ENCODE results near the gene DNAJC15.
"Not testable (repeated sequence)": the region's sequence is repeated elsewhere in the genome, so short reads cannot be mapped to it uniquely, and the experiment has no call there.

DNAJC15 gene

GRCh38 chr13:43046259-43046658, 22.9 kb downstream of the DNAJC15 start:
- no peak overlapping the region for H3K4me3 Mint-ChIP-seq
- H3K27ac Mint-ChIP-seq = no peak overlapping the region
- H3K36me3 Mint-ChIP-seq (ENCODE audit: low read depth) = peaks cover 40% of the 10 kb centered on the region
- H3K9me3 Mint-ChIP-seq = no peaks in the 10 kb centered on the region
- DNase-seq = no peak
- no peaks in the 10 kb centered on the region for H3K27me3 Mint-ChIP-seq
- peaks cover 63% of the 10 kb centered on the region for H3K4me1 Mint-ChIP-seq (ENCODE audit: low read depth)

- Mint-ChIP-seq H3K36me3 (ENCODE audit: low read depth) (peaks cover 16% of the 10 kb centered on the region), H3K27me3 (no peaks in the 10 kb centered on the region), H3K4me3 (no peak overlapping the region), H3K27ac (no peak overlapping the region), H3K4me1 (ENCODE audit: low read depth) (peaks cover 31% of the 10 kb centered on the region), H3K9me3 (no peaks in the 10 kb centered on the region)
- DNase-seq = no peak
Observed at GRCh38 chr13:43054803-43055802, 31.7 kb downstream of the DNAJC15 start.

- H3K27me3 Mint-ChIP-seq = no peaks in the 10 kb centered on the region
- H3K9me3 Mint-ChIP-seq = no peaks in the 10 kb centered on the region
- DNase-seq = no peak
- peaks cover 51% of the 10 kb centered on the region for H3K4me1 Mint-ChIP-seq (ENCODE audit: low read depth)
- no peak overlapping the region for H3K4me3 Mint-ChIP-seq
- peaks cover 15% of the 10 kb centered on the region for H3K36me3 Mint-ChIP-seq (ENCODE audit: low read depth)
- H3K27ac Mint-ChIP-seq = peak overlapping the region; percentile 79
Observed at GRCh38 chr13:43057653-43058317, 34.4 kb downstream of the DNAJC15 start.

- H3K4me3 Mint-ChIP-seq = no peak overlapping the region
Observed at GRCh38 chr13:43058318-43058674, 34.9 kb downstream of the DNAJC15 start.

GRCh38 chr13:43058831-43059230, 35.4 kb downstream of the DNAJC15 start:
- Mint-ChIP-seq H3K4me3 (no peak overlapping the region), H3K4me1 (ENCODE audit: low read depth) (peaks cover 55% of the 10 kb centered on the region), H3K27ac (peak overlapping the region; percentile 79), H3K27me3 (no peaks in the 10 kb centered on the region), H3K9me3 (no peaks in the 10 kb centered on the region), H3K36me3 (ENCODE audit: low read depth) (peaks cover 13% of the 10 kb centered on the region)
- no peak for DNase-seq

More at GRCh38 chr13:43058318-43058674, 34.9 kb downstream of the DNAJC15 start:
- Mint-ChIP-seq H3K9me3 (no peaks in the 10 kb centered on the region), H3K36me3 (ENCODE audit: low read depth) (peaks cover 13% of the 10 kb centered on the region), H3K4me1 (ENCODE audit: low read depth) (peaks cover 51% of the 10 kb centered on the region), H3K27ac (peak overlapping the region; percentile 79), H3K27me3 (no peaks in the 10 kb centered on the region)
- DNase-seq = no peak

- not testable (repeated sequence) for H3K9me3 Mint-ChIP-seq, H3K4me3 Mint-ChIP-seq, DNase-seq, H3K27ac Mint-ChIP-seq, H3K27me3 Mint-ChIP-seq
- H3K4me1 Mint-ChIP-seq (ENCODE audit: low read depth) = peaks cover 59% of the 10 kb centered on the region
- H3K36me3 Mint-ChIP-seq (ENCODE audit: low read depth) = peaks cover 16% of the 10 kb centered on the region
Observed at GRCh38 chr13:43059779-43060178, 36.4 kb downstream of the DNAJC15 start.

- not testable (repeated sequence) for H3K27me3 Mint-ChIP-seq, DNase-seq, H3K27ac Mint-ChIP-seq, H3K9me3 Mint-ChIP-seq, H3K4me3 Mint-ChIP-seq
- H3K36me3 Mint-ChIP-seq (ENCODE audit: low read depth) = peaks cover 18% of the 10 kb centered on the region
- peaks cover 61% of the 10 kb centered on the region for H3K4me1 Mint-ChIP-seq (ENCODE audit: low read depth)
Observed at GRCh38 chr13:43060806-43061205, 37.4 kb downstream of the DNAJC15 start.

- Mint-ChIP-seq H3K27me3 (no peaks in the 10 kb centered on the region), H3K4me1 (ENCODE audit: low read depth) (peaks cover 58% of the 10 kb centered on the region), H3K9me3 (no peaks in the 10 kb centered on the region), H3K27ac (peak overlapping the region; percentile 85), H3K36me3 (ENCODE audit: low read depth) (peaks cover 26% of the 10 kb centered on the region), H3K4me3 (no peak overlapping the region)
- no peak for DNase-seq
Observed at GRCh38 chr13:43061496-43062280, 38.3 kb downstream of the DNAJC15 start.

GRCh38 chr13:43071824-43072223, 48.4 kb downstream of the DNAJC15 start:
- H3K27ac Mint-ChIP-seq = no peak overlapping the region
- peaks cover 41% of the 10 kb centered on the region for H3K4me1 Mint-ChIP-seq (ENCODE audit: low read depth)
- H3K27me3 Mint-ChIP-seq = no peaks in the 10 kb centered on the region
- H3K36me3 Mint-ChIP-seq (ENCODE audit: low read depth) = peaks cover 56% of the 10 kb centered on the region
- no peak overlapping the region for H3K4me3 Mint-ChIP-seq
- DNase-seq = no peak
- H3K9me3 Mint-ChIP-seq = no peaks in the 10 kb centered on the region

GRCh38 chr13:43072394-43072793, 49.0 kb downstream of the DNAJC15 start:
- Mint-ChIP-seq H3K27me3 (no peaks in the 10 kb centered on the region), H3K4me3 (no peak overlapping the region), H3K9me3 (no peaks in the 10 kb centered on the region), H3K36me3 (ENCODE audit: low read depth) (peaks cover 52% of the 10 kb centered on the region), H3K4me1 (ENCODE audit: low read depth) (peaks cover 45% of the 10 kb centered on the region), H3K27ac (no peak overlapping the region)
- no peak for DNase-seq

GRCh38 chr13:43074824-43075510, 51.6 kb downstream of the DNAJC15 start:
- H3K9me3 Mint-ChIP-seq = no peaks in the 10 kb centered on the region
- peak overlapping the region; percentile 10 for H3K4me3 Mint-ChIP-seq
- H3K27ac Mint-ChIP-seq = peak overlapping the region; percentile 38
- peaks cover 46% of the 10 kb centered on the region for H3K36me3 Mint-ChIP-seq (ENCODE audit: low read depth)
- no peak for DNase-seq
- peaks cover 58% of the 10 kb centered on the region for H3K4me1 Mint-ChIP-seq (ENCODE audit: low read depth)
- no peaks in the 10 kb centered on the region for H3K27me3 Mint-ChIP-seq

- not testable (repeated sequence) for H3K9me3 Mint-ChIP-seq, H3K27me3 Mint-ChIP-seq, H3K4me3 Mint-ChIP-seq, DNase-seq
- Mint-ChIP-seq H3K4me1 (ENCODE audit: low read depth) (peaks cover 58% of the 10 kb centered on the region), H3K27ac (peak overlapping the region; percentile 20), H3K36me3 (ENCODE audit: low read depth) (peaks cover 46% of the 10 kb centered on the region)
Observed at GRCh38 chr13:43075511-43075902, 52.1 kb downstream of the DNAJC15 start.

- Mint-ChIP-seq H3K4me3 (no peak overlapping the region), H3K4me1 (ENCODE audit: low read depth) (peaks cover 56% of the 10 kb centered on the region), H3K36me3 (ENCODE audit: low read depth) (peaks cover 49% of the 10 kb centered on the region), H3K9me3 (peaks cover 2% of the 10 kb centered on the region), H3K27ac (no peak overlapping the region), H3K27me3 (no peaks in the 10 kb centered on the region)
- no peak for DNase-seq
Observed at GRCh38 chr13:43077046-43077445, 53.7 kb downstream of the DNAJC15 start.

- Mint-ChIP-seq H3K4me1 (ENCODE audit: low read depth) (peaks cover 54% of the 10 kb centered on the region), H3K27ac (peak overlapping the region; percentile 1), H3K4me3 (no peak overlapping the region), H3K27me3 (no peaks in the 10 kb centered on the region), H3K36me3 (ENCODE audit: low read depth) (peaks cover 46% of the 10 kb centered on the region), H3K9me3 (peaks cover 2% of the 10 kb centered on the region)
- no peak for DNase-seq
Observed at GRCh38 chr13:43077461-43077860, 54.1 kb downstream of the DNAJC15 start.
